Transverse colon (tissue), 4 donors: ENCODE measurements around the gene HIC2.
"Not testable (repeated sequence)": the region's sequence is repeated elsewhere in the genome, so short reads cannot be mapped to it uniquely, and the experiment has no call there.

Experiments used
- POLR2A ChIP-seq: fragments of 450-650 bp; IDR thresholded peaks from one replicate; pipeline ENCODE4 v1.6.1; 2016; ENCODE audit warnings: antibody characterized with exemption, mild to moderate bottlenecking, moderate library complexity
- POLR2AphosphoS5 ChIP-seq, 3 donors: sonication (generic); formaldehyde crosslinking; IDR thresholded peaks; one replicate each; pipeline ENCODE4 v1.6.1; 2016; ENCODE audit warnings: antibody characterized with exemption in 3 of 3
- TF ChIP-seq, protein P1 (sequence below), 5 experiments: fragments of 200-600 bp in 3 of 5; fragments of 450-650 bp in 2 of 5; sonication (generic) in 3 of 5; IDR thresholded peaks; 1 replicate in 2 of 5; 2 replicates in 3 of 5; pipeline ENCODE4 v1.5.1; 2016 to 2017; ENCODE audit warnings: antibody characterized with exemption in 5 of 5, inconsistent platforms in 3 of 5, mild to moderate bottlenecking in 2 of 5, moderate library complexity in 1 of 5

DNA sequence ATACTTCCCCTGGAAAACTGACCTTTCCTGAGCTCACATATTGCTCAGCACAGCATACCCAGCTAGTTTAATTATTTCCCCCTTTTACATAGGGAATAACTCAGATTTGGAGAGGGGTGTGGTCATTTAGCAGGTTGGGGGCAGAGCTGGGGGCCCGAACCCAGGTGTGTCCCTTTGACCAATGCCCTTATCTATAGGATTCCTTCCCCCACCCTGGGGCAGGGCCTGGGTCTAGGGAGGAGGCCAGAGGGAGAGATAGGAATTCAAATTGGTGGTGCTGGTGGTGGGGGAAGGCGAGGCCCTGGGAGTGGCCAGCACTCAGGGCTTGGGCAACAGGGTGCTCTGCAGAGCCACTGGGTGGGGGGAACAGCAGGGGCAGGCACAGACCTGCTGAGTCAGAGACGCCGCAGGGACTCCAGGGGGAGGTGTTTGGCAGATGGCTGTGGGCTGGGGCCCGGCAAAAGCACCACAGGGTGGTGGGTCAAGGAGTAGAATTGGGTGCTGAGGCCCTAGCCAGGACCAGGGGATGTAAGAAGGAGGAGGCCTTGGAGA is 14.3 kb upstream of the HIC2 start:
- not testable (repeated sequence) for TF ChIP-seq POLR2AphosphoS5 (IDR thresholded peaks at IDR 0.05); POLR2A
- TF ChIP-seq, protein P1, sequence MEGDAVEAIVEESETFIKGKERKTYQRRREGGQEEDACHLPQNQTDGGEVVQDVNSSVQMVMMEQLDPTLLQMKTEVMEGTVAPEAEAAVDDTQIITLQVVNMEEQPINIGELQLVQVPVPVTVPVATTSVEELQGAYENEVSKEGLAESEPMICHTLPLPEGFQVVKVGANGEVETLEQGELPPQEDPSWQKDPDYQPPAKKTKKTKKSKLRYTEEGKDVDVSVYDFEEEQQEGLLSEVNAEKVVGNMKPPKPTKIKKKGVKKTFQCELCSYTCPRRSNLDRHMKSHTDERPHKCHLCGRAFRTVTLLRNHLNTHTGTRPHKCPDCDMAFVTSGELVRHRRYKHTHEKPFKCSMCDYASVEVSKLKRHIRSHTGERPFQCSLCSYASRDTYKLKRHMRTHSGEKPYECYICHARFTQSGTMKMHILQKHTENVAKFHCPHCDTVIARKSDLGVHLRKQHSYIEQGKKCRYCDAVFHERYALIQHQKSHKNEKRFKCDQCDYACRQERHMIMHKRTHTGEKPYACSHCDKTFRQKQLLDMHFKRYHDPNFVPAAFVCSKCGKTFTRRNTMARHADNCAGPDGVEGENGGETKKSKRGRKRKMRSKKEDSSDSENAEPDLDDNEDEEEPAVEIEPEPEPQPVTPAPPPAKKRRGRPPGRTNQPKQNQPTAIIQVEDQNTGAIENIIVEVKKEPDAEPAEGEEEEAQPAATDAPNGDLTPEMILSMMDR (IDR thresholded peaks at IDR 0.05) = not testable (repeated sequence)
